Testis (tissue), 3 donors: ENCODE measurements around the gene DNASE1. TPM values are rescaled to one million over a fixed set of nuclear protein-coding genes. Genes with fewer than 3 reads are reported as not detected.

Experiments
- DNase-seq: peaks from one replicate; pipeline ENCODE4 v3.0.0-alpha.2; 2019
- H3K27ac ChIP-seq, 2 donors: fragments of 200-600 bp; sonication (generic); one replicate each; pipeline ENCODE4 v1.5.1; 2019
- H3K27me3 ChIP-seq: fragments of 200-600 bp; sonication (generic); one replicate; pipeline ENCODE4 v1.5.1; 2019
- H3K36me3 ChIP-seq: fragments of 200-600 bp; sonication (generic); one replicate; pipeline ENCODE4 v1.5.1; 2017; ENCODE audit warnings: low read depth; ENCODE audit errors: missing control alignments
- H3K4me1 ChIP-seq: fragments of 200-600 bp; sonication (generic); one replicate; pipeline ENCODE4 v1.5.1; 2019
- H3K4me3 ChIP-seq, 2 donors: fragments of 200-600 bp; sonication (generic); one replicate each; pipeline ENCODE4 v1.5.1; 2017 to 2019
- H3K9me3 ChIP-seq: fragments of 200-600 bp; sonication (generic); one replicate; pipeline ENCODE4 v1.5.1; 2017
- CTCF ChIP-seq, 3 experiments: fragments of 450-650 bp in 2 of 3; fragments of 200-600 bp in 1 of 3; sonication (generic) in 1 of 3; IDR thresholded peaks; one replicate each; pipeline ENCODE4 v1.5.1; 2016 to 2019; ENCODE audit warnings: antibody characterized with exemption in 3 of 3, mild to moderate bottlenecking in 2 of 3, moderate library complexity in 1 of 3
- POLR2A ChIP-seq: fragments of 450-650 bp; IDR thresholded peaks from one replicate; pipeline ENCODE4 v1.6.1; 2017; ENCODE audit warnings: antibody characterized with exemption, mild to moderate bottlenecking, moderate library complexity
- WGBS, 2 donors: methylation state at CpG; one replicate each; pipeline ENCODE4 v1.1.5; 2018; 5-methylcytosine and 5-hydroxymethylcytosine counted together
- intact Hi-C: fragments of 100-400 bp; cut with DNase I; formaldehyde crosslinking; loops from one replicate; pipeline ENCODE4 v1.15.1; 2023; ENCODE audit warnings: low total_unique reads
- polyA plus RNA-seq: library from polyadenylated mRNA; stranded (reverse); fragments of 350-450 nt; fragmentation: Illumina TruSeq; extraction: RNeasy Lipid Tissue Mini Kit (QIAGEN cat#74804); gene quantifications from one replicate; pipeline ENCODE4 v1.2.3, GENCODE V29; 2014; ENCODE audit warnings: low read depth, low replicate concordance; ENCODE audit not compliant: insufficient read depth
- total RNA-seq, 2 donors: library from RNA; depleted of rRNA; stranded (reverse); fragments of >200 nt; gene quantifications; one replicate each; pipeline ENCODE4 v1.2.3, GENCODE V29; 2016

The DNASE1 gene
- total and polyA plus RNA-seq, 3 donors from 2014 or later: 25.9 to 54.5 (median 54.0) TPM

DNA sequence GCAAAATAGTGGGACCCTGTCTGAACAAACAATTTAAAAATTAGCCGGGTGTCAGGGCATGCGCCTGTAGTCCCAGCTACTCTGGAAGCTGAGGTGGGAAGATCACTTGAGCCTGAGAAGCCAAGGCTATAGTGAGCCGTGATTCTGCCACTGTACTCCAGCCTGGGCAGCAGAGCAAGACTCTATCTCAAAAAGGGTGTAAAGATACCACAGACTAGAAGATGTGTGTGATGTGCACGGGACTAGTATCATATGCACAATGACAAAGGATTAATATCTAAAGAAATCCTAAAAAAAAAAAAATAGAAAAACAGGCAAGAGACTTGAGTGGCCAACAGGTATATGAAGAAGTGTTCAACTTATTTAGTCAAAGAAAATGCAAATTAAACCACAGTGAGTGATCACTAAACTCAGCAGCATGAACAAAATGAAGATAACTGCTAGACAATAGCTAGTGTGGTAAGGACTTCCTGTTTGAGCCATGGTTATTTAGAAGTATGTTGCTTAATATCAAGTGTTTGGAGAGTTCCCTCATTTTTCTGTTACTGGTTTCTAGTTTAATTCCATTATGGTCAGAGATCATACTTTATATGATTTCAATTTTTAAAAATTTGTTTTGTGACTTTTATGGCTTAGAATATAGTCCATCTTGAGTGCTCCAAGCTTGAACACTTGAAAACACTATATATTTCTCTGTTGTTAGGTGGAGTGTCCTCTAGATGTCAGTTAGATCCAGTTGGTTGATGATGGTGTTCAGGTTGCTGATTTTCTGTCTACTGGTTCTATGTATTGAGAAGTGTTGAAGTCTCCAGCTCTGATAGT lies 28.4 kb upstream of the DNASE1 start:
- no peak for DNase-seq
- Histone ChIP-seq H3K4me1 (no peaks in the 10 kb centered on the region), H3K9me3 (no peaks in the 10 kb centered on the region), H3K27me3 (no peaks in the 10 kb centered on the region), H3K36me3 (no peaks in the 10 kb centered on the region), H3K27ac (no peak overlapping the region), H3K4me3 (no peak overlapping the region)
- TF ChIP-seq CTCF (IDR thresholded peaks at IDR 0.05) (no peak), POLR2A (no peak)
- 85% methylated on average over 4 of the region's 4 CpGs for WGBS, 2 donors
- intact Hi-C loops: no loop called here

- H3K36me3 ChIP-seq: no peaks in the 10 kb centered on the region
- intact Hi-C loops: no loop called here
- DNase-seq: no peak
- peaks cover 3% of the 10 kb centered on the region for H3K4me1 ChIP-seq
- no peak for TF ChIP-seq CTCF (IDR thresholded peaks at IDR 0.05)
- TF ChIP-seq POLR2A: no peak
- no peaks in the 10 kb centered on the region for H3K27me3 ChIP-seq
- H3K4me3 ChIP-seq: no peak overlapping the region
- H3K27ac ChIP-seq: no peak overlapping the region
- WGBS, 2 donors: 71 to 75% methylated on average over 3 of the region's 3 CpGs
- no peaks in the 10 kb centered on the region for H3K9me3 ChIP-seq
Measured at GRCh38 chr16:3637371-3637923, 17.0 kb upstream of the DNASE1 start.

GRCh38 chr16:3638916-3639644 lies 15.4 kb upstream of the DNASE1 start:
- H3K4me3 ChIP-seq: no peak overlapping the region
- H3K9me3 ChIP-seq: no peaks in the 10 kb centered on the region
- DNase-seq: no peak
- TF ChIP-seq POLR2A (no peak), CTCF (IDR thresholded peaks at IDR 0.05) (no peak)
- H3K4me1 ChIP-seq: peaks cover 3% of the 10 kb centered on the region
- no peaks in the 10 kb centered on the region for H3K27me3 ChIP-seq
- WGBS, 2 donors: 95 to 96% methylated on average over 11 to 13 of the region's 13 CpGs
- H3K36me3 ChIP-seq: no peaks in the 10 kb centered on the region
- no peak overlapping the region for H3K27ac ChIP-seq
- intact Hi-C loops: no loop called here

GRCh38 chr16:3640207-3640606 lies 14.3 kb upstream of the DNASE1 start:
- intact Hi-C loops: no loop called here
- TF ChIP-seq CTCF (IDR thresholded peaks at IDR 0.05) (no peak), POLR2A (no peak)
- DNase-seq: no peak
- no peaks in the 10 kb centered on the region for H3K27me3 ChIP-seq
- peaks cover 3% of the 10 kb centered on the region for H3K4me1 ChIP-seq
- H3K4me3 ChIP-seq: no peak overlapping the region
- WGBS, 2 donors: 63 to 71% methylated on average over 3 of the region's 3 CpGs
- no peaks in the 10 kb centered on the region for H3K9me3 ChIP-seq
- H3K36me3 ChIP-seq: no peaks in the 10 kb centered on the region
- no peak overlapping the region for H3K27ac ChIP-seq
